ENCODE results near the gene HIVEP3.

The HIVEP3 gene

GRCh38 chr1:41819069-41819468 lies 99.7 kb downstream of the HIVEP3 start:
- TF ChIP-seq CREB1 (IDR thresholded peaks at IDR 0.05; ENCODE audit: low read depth): no peak
- no peak for TF ChIP-seq FOXM1 (IDR thresholded peaks at IDR 0.05; ENCODE audit: borderline replicate concordance, low read depth)
- TF ChIP-seq YY1 (IDR thresholded peaks at IDR 0.05; ENCODE audit: low read depth): no peak
- TF ChIP-seq USF1 (IDR thresholded peaks at IDR 0.05): no peak
- TF ChIP-seq MAX (IDR thresholded peaks at IDR 0.05): no peak
- TF ChIP-seq TEAD4 (IDR thresholded peaks at IDR 0.05): no peak
- no peak for TF ChIP-seq CEBPB (IDR thresholded peaks at IDR 0.05)
- no peak for TF ChIP-seq TAF1 (IDR thresholded peaks at IDR 0.05; ENCODE audit: low read depth)
- no peak for TF ChIP-seq EGR1 (IDR thresholded peaks at IDR 0.05)
- TF ChIP-seq EP300 (IDR thresholded peaks at IDR 0.05; ENCODE audit: borderline replicate concordance): no peak
- TF ChIP-seq ZBTB7A (IDR thresholded peaks at IDR 0.05; ENCODE audit: low read depth): no peak

GRCh38 chr1:41816061-41816460 lies 102.7 kb downstream of the HIVEP3 start:
- TF ChIP-seq CEBPB (IDR thresholded peaks at IDR 0.05): no peak
- TF ChIP-seq TCF12 (IDR thresholded peaks at IDR 0.05; ENCODE audit: low read depth): no peak
- TF ChIP-seq MAX (IDR thresholded peaks at IDR 0.05): no peak
- TF ChIP-seq TEAD4 (IDR thresholded peaks at IDR 0.05): no peak
- no peak for TF ChIP-seq NFIC (IDR thresholded peaks at IDR 0.05)
- TF ChIP-seq CREB1 (IDR thresholded peaks at IDR 0.05; ENCODE audit: low read depth): no peak
- no peak for TF ChIP-seq USF1 (IDR thresholded peaks at IDR 0.05)
- no peak for TF ChIP-seq FOXM1 (IDR thresholded peaks at IDR 0.05; ENCODE audit: borderline replicate concordance, low read depth)

GRCh38 chr1:41813755-41814745 lies 104.7 kb downstream of the HIVEP3 start:
- TF ChIP-seq MAX (IDR thresholded peaks at IDR 0.05) (no peak), TCF12 (IDR thresholded peaks at IDR 0.05; ENCODE audit: low read depth) (no peak), REST (IDR thresholded peaks at IDR 0.05; ENCODE audit: low read depth) (no peak), EP300 (IDR thresholded peaks at IDR 0.05; ENCODE audit: borderline replicate concordance) (no peak), ZBTB7A (IDR thresholded peaks at IDR 0.05; ENCODE audit: low read depth) (no peak), TAF1 (IDR thresholded peaks at IDR 0.05; ENCODE audit: low read depth) (no peak), RAD21 (IDR thresholded peaks at IDR 0.05; ENCODE audit: low read depth) (no peak), TEAD4 (IDR thresholded peaks at IDR 0.05) (no peak)

GRCh38 chr1:41813226-41813625 lies 105.5 kb downstream of the HIVEP3 start:
- TF ChIP-seq TEAD4 (IDR thresholded peaks at IDR 0.05) (no peak), RAD21 (IDR thresholded peaks at IDR 0.05; ENCODE audit: low read depth) (no peak), EP300 (IDR thresholded peaks at IDR 0.05; ENCODE audit: borderline replicate concordance) (no peak), CEBPB (IDR thresholded peaks at IDR 0.05) (no peak), USF1 (IDR thresholded peaks at IDR 0.05) (no peak), REST (IDR thresholded peaks at IDR 0.05; ENCODE audit: low read depth) (no peak), FOXM1 (IDR thresholded peaks at IDR 0.05; ENCODE audit: borderline replicate concordance, low read depth) (no peak), TCF12 (IDR thresholded peaks at IDR 0.05; ENCODE audit: low read depth) (no peak), EGR1 (IDR thresholded peaks at IDR 0.05) (no peak)

GRCh38 chr1:41812453-41812852 lies 106.3 kb downstream of the HIVEP3 start:
- TF ChIP-seq YY1 (IDR thresholded peaks at IDR 0.05; ENCODE audit: low read depth) (no peak), TEAD4 (IDR thresholded peaks at IDR 0.05) (0 out of 2 replicates have a peak, but pooled peaks have one; percentile 10)
